ENCODE results near the gene SLC25A24.

DNA sequence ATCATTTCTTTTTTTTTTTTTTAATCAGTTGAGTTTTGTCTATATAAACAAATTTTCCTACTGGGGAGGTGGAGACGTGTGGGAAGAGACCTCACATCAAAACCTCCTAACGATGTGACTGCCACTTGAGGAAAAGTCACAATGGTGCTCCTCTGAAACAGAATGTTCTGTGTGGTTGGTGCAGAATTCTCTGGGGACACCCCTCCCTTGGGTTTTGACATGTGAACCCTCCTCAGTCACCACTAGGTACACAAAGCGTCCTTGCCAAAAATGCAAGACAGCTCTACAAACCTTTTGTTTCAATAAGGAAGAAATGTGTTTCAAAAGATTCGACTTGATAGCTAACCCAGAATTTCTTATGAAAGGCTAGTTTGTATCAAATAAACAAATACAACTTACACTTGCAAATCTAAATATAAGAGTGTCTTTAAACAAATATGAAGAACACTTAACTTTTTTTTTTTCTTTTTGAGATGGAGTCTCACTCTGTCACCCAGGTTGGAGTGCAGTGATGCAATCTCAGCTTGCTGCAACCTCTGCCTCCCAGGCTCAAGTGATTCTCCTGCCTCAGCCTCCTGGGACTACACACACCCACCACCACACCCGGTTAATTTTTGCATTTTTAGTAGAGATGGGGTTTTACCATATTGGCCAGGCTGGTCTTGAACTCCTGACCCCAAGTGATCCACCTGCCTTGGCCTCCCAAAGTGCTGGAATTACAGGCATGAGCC is 9.3 kb downstream of the SLC25A24 start:
- TF ChIP-seq EP300 (IDR thresholded peaks at IDR 0.05) (no peak), CTCF (IDR thresholded peaks at IDR 0.05) (no peak)

All from ovary (tissue), 3 donors.